Astrocyte of the cerebellum (primary cell): ENCODE data around the gene MICAL3.

Experiments
- DNase-seq: peaks from one replicate; pipeline ENCODE4 v3.0.0-alpha.2; 2011; ENCODE audit warnings: low read depth
- H3K4me3 ChIP-seq: 2 replicates; pipeline ENCODE4 v1.5.1; 2011; ENCODE audit warnings: mild to moderate bottlenecking, low read depth, low read length, moderate library complexity
- in situ Hi-C: cut with HindIII; loops from 2 replicates; pipeline ENCODE4 v1.10.0; 2017; ENCODE audit warnings: low sequenced_read_pairs
- TF ChIP-seq, protein P1 (sequence below): IDR thresholded peaks from 2 replicates; pipeline ENCODE4 v1.5.1; 2012; ENCODE audit warnings: low read length, low read depth, moderate library complexity, mild to moderate bottlenecking; ENCODE audit errors: missing control alignments

MICAL3 gene

DNA sequence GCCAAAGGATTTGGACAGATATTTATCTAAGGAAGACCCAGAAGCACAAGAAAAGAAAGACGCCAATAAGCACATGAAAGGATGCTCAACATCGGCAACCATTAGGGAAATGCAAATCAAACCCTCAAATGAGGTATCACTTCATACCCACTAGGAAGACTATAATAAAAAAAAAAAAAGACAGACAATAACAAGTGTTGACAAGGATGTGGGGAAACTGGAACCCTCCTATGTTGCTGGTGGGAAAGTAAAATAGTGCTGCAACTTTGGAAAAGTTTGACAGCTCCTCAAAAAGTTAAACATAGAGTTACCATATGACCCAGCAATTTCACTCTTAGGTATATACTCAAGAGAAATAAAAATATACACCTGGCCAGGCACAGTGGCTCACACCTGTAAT lies 47.0 kb downstream of the MICAL3 start:
- in situ Hi-C loops: no loop called here
- TF ChIP-seq, protein P1, sequence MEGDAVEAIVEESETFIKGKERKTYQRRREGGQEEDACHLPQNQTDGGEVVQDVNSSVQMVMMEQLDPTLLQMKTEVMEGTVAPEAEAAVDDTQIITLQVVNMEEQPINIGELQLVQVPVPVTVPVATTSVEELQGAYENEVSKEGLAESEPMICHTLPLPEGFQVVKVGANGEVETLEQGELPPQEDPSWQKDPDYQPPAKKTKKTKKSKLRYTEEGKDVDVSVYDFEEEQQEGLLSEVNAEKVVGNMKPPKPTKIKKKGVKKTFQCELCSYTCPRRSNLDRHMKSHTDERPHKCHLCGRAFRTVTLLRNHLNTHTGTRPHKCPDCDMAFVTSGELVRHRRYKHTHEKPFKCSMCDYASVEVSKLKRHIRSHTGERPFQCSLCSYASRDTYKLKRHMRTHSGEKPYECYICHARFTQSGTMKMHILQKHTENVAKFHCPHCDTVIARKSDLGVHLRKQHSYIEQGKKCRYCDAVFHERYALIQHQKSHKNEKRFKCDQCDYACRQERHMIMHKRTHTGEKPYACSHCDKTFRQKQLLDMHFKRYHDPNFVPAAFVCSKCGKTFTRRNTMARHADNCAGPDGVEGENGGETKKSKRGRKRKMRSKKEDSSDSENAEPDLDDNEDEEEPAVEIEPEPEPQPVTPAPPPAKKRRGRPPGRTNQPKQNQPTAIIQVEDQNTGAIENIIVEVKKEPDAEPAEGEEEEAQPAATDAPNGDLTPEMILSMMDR: no peak
- no peak overlapping the region for H3K4me3 ChIP-seq
- DNase-seq: no peak

DNA sequence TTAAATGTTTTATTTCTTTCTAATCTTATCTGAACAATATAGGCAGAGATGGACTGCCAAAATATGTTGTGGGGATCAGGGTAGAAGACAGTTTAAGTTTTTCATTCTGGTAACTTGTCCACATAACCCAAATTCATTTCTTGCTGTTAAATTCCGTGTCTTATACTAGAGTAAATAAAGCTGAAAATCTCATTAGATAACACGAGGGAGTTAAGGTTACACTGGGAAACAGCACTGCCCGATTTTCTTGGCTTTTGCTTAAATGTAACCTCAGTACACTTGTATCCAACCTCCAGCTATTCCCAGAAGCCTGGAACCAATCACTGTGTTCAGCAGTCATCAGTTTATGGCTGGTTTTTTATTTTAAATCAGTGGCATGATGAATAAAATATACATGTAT lies 48.2 kb downstream of the MICAL3 start:
- in situ Hi-C loops: no loop called here
- TF ChIP-seq, protein P1: no peak
- no peak overlapping the region for H3K4me3 ChIP-seq
- DNase-seq: no peak

DNA sequence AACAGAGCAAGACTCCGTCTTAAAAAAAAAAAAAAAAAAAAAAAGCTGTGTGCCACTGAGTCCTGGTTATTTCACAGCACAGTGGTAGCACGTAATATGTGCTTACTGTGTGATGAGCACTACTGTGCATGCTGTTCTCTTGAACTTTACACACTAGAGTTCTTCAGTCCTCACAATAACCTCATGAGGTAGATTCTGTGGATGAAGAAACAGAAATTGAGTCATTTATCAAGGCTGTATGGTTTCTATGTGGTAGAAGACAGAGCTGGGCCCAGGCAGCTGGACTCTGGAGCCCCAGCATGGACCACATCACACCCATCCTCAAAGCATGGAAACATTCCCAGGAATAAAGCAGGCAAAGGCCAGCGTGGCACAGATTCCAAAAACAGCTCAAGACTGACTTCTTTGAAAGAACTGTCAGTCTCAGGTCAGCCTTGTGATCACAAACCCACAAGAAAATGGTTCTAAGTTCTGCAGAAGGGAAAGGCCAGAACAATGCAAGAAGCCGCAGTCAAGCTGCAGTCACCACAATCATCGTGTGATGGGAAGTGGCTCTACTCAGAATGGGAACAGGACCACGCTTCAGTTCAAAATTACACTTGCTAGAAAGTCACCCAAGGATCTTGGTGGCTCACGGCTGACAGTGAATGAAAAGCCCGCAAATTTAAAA lies 49.5 kb downstream of the MICAL3 start:
- TF ChIP-seq, protein P1: no peak
- in situ Hi-C loops: no loop called here
- DNase-seq: no peak
- H3K4me3 ChIP-seq: no peak overlapping the region

DNA sequence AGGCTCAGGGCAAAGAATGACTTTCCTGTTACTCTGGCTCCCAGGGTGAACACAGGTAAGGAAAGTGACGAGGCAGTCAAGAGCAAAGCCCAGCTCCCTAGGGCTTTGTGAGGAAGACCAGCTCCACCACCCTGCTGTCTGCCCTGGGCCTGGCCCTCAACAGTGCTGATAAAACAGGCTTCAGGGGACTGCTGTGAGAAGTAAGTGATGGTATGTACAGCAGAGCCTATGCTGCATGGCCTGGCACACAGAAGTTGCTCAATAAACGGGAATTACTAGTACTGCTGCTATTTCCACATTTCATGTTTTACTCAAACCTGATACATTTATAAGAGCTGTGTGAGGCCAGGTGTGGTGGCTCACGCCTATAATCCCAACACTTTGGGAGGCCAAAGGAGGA lies 50.3 kb downstream of the MICAL3 start:
- no peak overlapping the region for H3K4me3 ChIP-seq
- TF ChIP-seq, protein P1: no peak
- DNase-seq: no peak
- in situ Hi-C loops: no loop called here

DNA sequence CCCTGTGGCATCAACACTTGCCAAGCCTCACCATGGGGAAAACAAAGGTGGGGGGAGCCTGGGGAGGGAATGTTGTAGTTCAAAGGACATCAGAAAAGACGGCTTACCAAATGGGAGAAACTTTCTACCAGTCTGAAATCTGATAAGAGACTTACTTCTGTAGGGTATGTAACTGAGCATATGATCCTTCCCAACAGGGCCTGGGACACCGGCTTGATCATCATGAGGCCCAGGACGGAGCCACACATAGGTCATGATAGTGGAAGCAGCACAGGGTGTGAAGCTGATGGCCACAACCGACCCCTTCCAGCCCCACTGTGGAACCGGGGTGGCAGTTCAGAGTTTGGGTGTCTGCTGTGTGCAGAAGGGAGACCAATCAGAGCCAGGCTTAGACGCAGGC lies 51.1 kb downstream of the MICAL3 start:
- no peak for DNase-seq
- TF ChIP-seq, protein P1: no peak
- in situ Hi-C loops: no loop called here
- H3K4me3 ChIP-seq: no peak overlapping the region

DNA sequence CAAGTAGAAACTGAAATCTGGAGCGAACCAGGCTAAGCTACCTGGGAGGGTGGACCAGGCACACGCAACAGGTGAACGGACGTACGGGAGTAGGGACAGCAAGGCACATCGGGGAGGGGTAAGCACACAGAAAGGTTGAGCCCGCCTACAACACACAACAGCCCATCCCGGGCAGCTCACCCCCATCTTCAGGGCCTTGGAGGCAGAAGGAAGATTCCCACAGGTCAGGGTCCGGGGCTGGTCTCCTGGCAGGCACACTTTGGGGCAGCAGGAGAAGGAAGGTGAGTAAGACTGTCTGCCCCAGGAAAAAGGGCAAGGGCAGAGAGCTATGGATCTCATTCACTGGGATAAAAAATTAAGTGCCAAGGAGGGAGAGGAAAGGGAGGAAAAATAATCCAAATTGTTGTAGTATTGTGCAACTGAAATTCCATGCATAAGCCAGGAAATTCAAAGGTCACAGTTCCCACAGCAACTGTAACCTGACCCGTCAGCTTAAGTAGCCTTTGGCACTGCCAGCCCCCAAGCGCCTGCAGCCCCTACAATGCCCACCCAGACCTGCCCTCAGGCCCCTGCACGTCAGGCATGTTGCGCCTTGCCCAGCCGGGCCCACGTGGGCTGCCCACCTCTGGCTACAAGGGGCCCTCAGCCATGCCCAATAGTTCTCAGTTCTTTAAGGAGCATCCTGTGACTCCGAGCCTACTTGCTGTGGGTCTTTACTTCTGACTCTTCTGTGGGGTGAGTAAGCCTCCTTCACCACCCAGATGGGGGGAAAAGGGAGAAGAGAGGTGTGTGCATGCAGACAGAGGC lies 51.8 kb downstream of the MICAL3 start:
- peak; percentile 56 for DNase-seq
- in situ Hi-C loops: no loop called here
- H3K4me3 ChIP-seq: no peak overlapping the region
- TF ChIP-seq, protein P1: no peak
